ENCODE results near the gene DLG2.

Gene DLG2

GRCh38 chr11:83628622-83629355, 1998.4 kb downstream of the DLG2 start:
- no peak overlapping the region for H3K4me3 Mint-ChIP-seq
- H3K9me3 Mint-ChIP-seq, result no peaks in the 10 kb centered on the region
- no peak overlapping the region for H3K27ac Mint-ChIP-seq (ENCODE audit: low read depth)
- ATAC-seq (replicated peaks; ENCODE audit: extremely low read depth, poor library complexity, severe bottlenecking) (no peak), DNase-seq (ENCODE audit: low spot score in 2 of 2) (no peak)
- no peaks in the 10 kb centered on the region for H3K36me3 Mint-ChIP-seq (ENCODE audit: insufficient read depth)
- no peaks in the 10 kb centered on the region for H3K27me3 Mint-ChIP-seq
- H3K4me1 Mint-ChIP-seq, result no peaks in the 10 kb centered on the region

- H3K27ac Mint-ChIP-seq (ENCODE audit: low read depth), result no peak overlapping the region
- no peaks in the 10 kb centered on the region for H3K4me1 Mint-ChIP-seq
- no peak for ATAC-seq (replicated peaks; ENCODE audit: extremely low read depth, poor library complexity, severe bottlenecking)
These were observed 2001.8 kb downstream of the DLG2 start for GRCh38 chr11:83625336-83625735.

DNA sequence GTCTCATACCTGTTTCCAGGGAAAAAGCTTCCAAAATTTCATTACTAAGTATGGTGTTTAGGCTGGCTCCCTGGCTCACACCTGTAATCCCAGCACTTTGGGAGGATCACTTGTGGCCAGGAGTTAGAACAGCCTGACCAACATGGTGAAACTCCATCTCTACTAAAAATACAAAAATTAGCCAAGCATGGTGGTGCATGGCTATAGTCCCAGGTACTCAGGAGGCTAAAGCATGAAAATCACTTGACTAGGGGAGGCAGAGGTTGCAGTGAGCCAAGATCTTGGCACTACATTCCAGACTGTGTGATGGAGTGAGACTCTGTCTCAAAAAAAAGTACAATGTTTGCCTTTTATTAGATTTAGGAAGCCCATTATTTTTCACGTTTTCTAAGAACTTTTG, 2009.5 kb downstream of the DLG2 start:
- Mint-ChIP-seq H3K9me3 (no peaks in the 10 kb centered on the region), H3K4me1 (no peaks in the 10 kb centered on the region), H3K27me3 (no peaks in the 10 kb centered on the region), H3K36me3 (ENCODE audit: insufficient read depth) (no peaks in the 10 kb centered on the region), H3K27ac (ENCODE audit: low read depth) (no peak overlapping the region), H3K4me3 (no peak overlapping the region)
- DNase-seq (ENCODE audit: low spot score in 2 of 2) (no peak), ATAC-seq (replicated peaks; ENCODE audit: extremely low read depth, poor library complexity, severe bottlenecking) (no peak)

More at GRCh38 chr11:83625336-83625735, 2001.8 kb downstream of the DLG2 start:
- H3K9me3 Mint-ChIP-seq, result no peaks in the 10 kb centered on the region
- no peak overlapping the region for H3K4me3 Mint-ChIP-seq
- DNase-seq (ENCODE audit: low spot score in 2 of 2), result no peak
- H3K27me3 Mint-ChIP-seq, result no peaks in the 10 kb centered on the region
- H3K36me3 Mint-ChIP-seq (ENCODE audit: insufficient read depth), result no peaks in the 10 kb centered on the region

GRCh38 chr11:83613767-83614121, 2013.4 kb downstream of the DLG2 start:
- Mint-ChIP-seq H3K36me3 (ENCODE audit: insufficient read depth) (no peaks in the 10 kb centered on the region), H3K27ac (ENCODE audit: low read depth) (no peak overlapping the region), H3K27me3 (no peaks in the 10 kb centered on the region), H3K9me3 (no peaks in the 10 kb centered on the region), H3K4me3 (no peak overlapping the region), H3K4me1 (no peaks in the 10 kb centered on the region)
- ATAC-seq (replicated peaks; ENCODE audit: extremely low read depth, poor library complexity, severe bottlenecking), result no peak
- no peak for DNase-seq (ENCODE audit: low spot score in 2 of 2)

DNA sequence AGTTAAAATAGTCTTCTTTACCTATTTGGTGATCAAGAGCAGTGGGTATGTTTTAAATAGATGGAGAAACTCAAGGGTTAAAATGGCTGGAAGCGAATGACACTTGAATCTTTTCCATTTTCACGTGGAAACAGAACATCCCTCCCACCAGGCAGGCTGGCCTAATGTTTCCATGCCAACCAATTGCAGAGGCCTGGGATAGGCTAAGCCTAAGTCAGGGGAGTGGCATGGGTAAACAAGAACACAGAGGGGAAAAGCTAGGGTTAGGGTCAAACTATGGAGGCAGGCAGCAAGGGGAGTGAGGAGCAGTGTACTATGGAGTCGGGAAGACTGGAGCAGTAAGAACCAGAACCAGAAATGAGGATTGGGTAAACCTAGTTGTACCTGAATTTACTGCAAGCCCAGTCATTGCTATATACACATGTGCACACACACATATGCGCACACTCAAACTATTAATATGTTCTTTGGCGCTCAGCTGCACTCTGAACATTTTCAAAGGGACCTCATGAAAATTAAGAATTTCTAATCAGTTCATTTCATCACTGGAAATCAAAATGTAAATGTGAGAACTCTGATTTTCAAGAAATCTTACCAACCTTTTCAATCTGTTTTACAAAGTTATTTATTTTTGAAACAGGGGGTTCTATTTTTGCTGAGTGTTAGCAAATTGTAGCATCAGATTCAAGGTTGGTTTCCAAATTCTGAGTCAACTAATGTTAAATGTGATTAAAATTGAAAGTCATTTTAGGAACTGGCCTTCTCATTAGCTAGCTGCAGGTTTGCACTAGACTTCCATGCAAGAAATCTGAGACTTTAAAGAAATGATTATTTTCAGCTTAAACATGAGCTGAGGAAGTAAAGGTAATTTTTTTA, 2014.0 kb downstream of the DLG2 start:
- H3K4me1 Mint-ChIP-seq, result no peaks in the 10 kb centered on the region
- no peaks in the 10 kb centered on the region for H3K9me3 Mint-ChIP-seq
- DNase-seq (ENCODE audit: low spot score in 2 of 2), result no peak
- no peaks in the 10 kb centered on the region for H3K27me3 Mint-ChIP-seq
- ATAC-seq (replicated peaks; ENCODE audit: extremely low read depth, poor library complexity, severe bottlenecking), result no peak
- no peaks in the 10 kb centered on the region for H3K36me3 Mint-ChIP-seq (ENCODE audit: insufficient read depth)
- H3K4me3 Mint-ChIP-seq, result no peak overlapping the region
- H3K27ac Mint-ChIP-seq (ENCODE audit: low read depth), result no peak overlapping the region

DNA sequence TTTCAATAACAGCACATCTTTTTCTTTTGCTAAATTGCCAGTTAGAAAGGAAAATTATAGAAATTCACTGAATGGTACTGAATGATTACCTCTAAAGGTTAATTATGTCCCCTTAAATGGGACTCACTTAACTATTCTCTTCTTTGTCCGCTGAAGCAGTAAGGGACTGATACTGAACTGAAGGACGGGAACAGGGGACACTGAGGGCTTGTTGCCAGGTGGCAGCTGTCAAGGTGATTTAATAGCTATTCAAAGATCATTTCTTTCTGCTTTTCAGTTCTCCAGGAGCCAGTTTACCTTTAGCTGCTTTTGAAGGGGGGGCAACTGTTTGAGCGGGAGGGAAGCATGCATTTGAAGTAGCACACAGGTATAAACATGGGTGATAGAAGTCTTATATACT, 2015.5 kb downstream of the DLG2 start:
- Mint-ChIP-seq H3K9me3 (no peaks in the 10 kb centered on the region), H3K27me3 (no peaks in the 10 kb centered on the region), H3K4me3 (no peak overlapping the region), H3K27ac (ENCODE audit: low read depth) (no peak overlapping the region), H3K36me3 (ENCODE audit: insufficient read depth) (no peaks in the 10 kb centered on the region), H3K4me1 (no peaks in the 10 kb centered on the region)
- DNase-seq (ENCODE audit: low spot score in 2 of 2) (no peak), ATAC-seq (replicated peaks; ENCODE audit: extremely low read depth, poor library complexity, severe bottlenecking) (no peak)

- ATAC-seq (replicated peaks; ENCODE audit: extremely low read depth, poor library complexity, severe bottlenecking), result no peak
- H3K36me3 Mint-ChIP-seq (ENCODE audit: insufficient read depth), result no peaks in the 10 kb centered on the region
These were observed 2016.1 kb downstream of the DLG2 start for GRCh38 chr11:83611031-83611430.

DNA sequence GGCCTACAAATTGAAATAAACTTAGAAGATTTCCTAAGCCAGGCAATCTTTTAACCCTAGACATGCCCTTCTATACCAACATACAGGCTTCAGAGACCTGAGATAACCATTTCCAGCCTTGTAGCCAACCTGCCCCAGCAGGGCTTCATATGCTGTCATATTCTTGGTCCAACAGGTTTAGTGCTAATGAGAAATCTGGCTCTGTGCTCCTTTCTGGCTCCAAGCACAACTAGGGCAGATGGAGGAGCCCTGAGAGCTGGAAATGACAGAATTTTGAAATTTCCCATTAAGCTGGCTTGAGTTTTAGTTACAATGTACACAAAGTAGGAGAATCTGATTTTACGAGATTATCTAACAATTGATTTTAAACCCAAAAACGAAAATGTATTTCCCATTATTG, 2018.0 kb downstream of the DLG2 start:
- Mint-ChIP-seq H3K36me3 (ENCODE audit: insufficient read depth) (no peaks in the 10 kb centered on the region), H3K27me3 (no peaks in the 10 kb centered on the region), H3K27ac (ENCODE audit: low read depth) (no peak overlapping the region), H3K9me3 (no peaks in the 10 kb centered on the region), H3K4me1 (no peaks in the 10 kb centered on the region), H3K4me3 (no peak overlapping the region)
- ATAC-seq (replicated peaks; ENCODE audit: extremely low read depth, poor library complexity, severe bottlenecking), result no peak
- no peak for DNase-seq (ENCODE audit: low spot score in 2 of 2)

More at GRCh38 chr11:83611031-83611430, 2016.1 kb downstream of the DLG2 start:
- Mint-ChIP-seq H3K4me1 (no peaks in the 10 kb centered on the region), H3K4me3 (no peak overlapping the region), H3K27ac (ENCODE audit: low read depth) (no peak overlapping the region), H3K27me3 (no peaks in the 10 kb centered on the region), H3K9me3 (no peaks in the 10 kb centered on the region)
- no peak for DNase-seq (ENCODE audit: low spot score in 2 of 2)

DNA sequence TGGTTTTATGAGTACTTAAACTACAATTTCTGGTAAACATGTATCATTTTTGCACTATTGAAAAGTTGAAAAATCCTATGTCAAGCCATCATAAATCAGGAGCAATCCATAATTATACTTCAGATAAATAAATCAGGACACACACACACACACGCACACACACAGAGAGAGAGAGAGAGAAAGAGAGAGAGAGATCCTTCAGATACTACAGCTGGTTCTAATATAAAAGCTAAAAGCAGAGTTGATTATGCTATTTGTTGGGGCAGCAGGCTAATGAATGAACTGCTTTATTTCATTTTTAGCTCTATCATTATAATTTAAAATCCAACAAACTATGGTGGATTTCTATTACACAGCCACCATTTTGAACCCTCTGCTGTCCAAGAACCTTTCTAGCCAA, 2018.6 kb downstream of the DLG2 start:
- no peaks in the 10 kb centered on the region for H3K36me3 Mint-ChIP-seq (ENCODE audit: insufficient read depth)
- no peaks in the 10 kb centered on the region for H3K27me3 Mint-ChIP-seq
- no peaks in the 10 kb centered on the region for H3K4me1 Mint-ChIP-seq
- H3K27ac Mint-ChIP-seq (ENCODE audit: low read depth), result no peak overlapping the region
- no peak for DNase-seq (ENCODE audit: low spot score in 2 of 2)
- ATAC-seq (replicated peaks; ENCODE audit: extremely low read depth, poor library complexity, severe bottlenecking), result no peak
- H3K4me3 Mint-ChIP-seq, result no peak overlapping the region
- H3K9me3 Mint-ChIP-seq, result no peaks in the 10 kb centered on the region

DNA sequence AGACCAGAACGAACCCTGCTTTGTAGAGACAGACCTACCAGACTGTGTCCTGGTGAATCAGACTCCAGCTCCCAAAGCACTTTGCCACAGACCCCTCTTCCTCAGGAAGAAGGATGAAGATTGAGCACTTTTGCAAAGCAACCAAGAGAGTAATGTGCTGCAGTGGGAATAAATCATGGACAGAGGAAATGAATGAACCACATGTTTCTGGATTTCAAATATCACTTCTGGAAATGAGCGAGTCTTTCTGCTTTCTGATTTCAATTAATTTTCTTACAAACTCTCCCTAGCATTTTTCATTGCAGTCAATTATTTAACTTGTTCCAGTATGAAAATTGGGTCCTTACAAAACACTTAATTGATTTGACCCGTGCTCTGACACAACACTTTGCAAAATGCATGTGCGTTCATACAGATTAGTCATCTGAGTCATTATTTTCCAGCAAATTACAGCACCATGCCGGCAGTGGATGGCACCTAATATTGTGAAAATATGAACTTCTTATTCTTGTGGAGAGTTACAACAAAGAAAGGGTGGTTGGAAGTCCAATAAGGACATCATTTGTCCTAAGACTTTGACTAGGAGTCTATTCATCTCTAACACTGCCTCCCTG, 2025.1 kb downstream of the DLG2 start:
- Mint-ChIP-seq H3K27me3 (no peaks in the 10 kb centered on the region), H3K36me3 (ENCODE audit: insufficient read depth) (no peaks in the 10 kb centered on the region), H3K9me3 (no peaks in the 10 kb centered on the region), H3K4me3 (no peak overlapping the region), H3K4me1 (no peaks in the 10 kb centered on the region), H3K27ac (ENCODE audit: low read depth) (no peak overlapping the region)
- no peak for ATAC-seq (replicated peaks; ENCODE audit: extremely low read depth, poor library complexity, severe bottlenecking)
- DNase-seq (ENCODE audit: low spot score in 2 of 2), result no peak

DNA sequence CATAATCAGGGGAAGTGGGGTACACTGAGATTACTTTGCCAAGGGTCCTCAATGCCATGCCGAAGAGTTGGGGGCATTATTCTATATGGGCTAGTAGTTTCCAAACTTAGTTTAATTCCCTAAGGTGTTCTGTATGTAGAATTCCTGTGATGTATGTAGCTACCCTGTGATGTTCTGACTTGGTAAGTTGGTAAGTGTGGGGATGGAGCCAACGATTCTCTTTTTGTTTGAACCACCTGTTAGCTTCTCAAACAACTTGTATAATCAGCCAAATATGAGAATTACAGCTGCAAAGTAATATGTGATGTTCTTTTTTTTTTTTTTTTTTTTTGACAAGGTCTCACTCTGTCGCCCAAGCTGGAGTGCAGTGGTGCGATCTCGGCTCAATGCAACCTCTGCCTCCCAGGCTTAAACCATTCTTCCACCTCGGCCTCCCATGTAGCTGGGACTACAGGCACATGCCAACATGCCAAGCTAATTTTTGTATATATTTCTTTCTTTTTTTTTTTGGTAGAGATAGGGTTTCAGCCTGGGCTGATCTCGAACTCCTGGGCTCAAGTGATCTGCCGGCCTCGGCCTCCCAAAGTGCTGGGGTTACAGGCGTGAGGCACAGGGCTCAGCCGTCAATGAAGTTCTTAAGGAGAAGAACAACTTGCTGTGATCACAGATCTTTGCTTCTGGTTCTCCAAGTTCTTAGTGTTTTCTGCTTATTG, 2025.8 kb downstream of the DLG2 start:
- DNase-seq (ENCODE audit: low spot score in 2 of 2), result no peak
- no peak overlapping the region for H3K4me3 Mint-ChIP-seq
- no peak for ATAC-seq (replicated peaks; ENCODE audit: extremely low read depth, poor library complexity, severe bottlenecking)
- no peaks in the 10 kb centered on the region for H3K9me3 Mint-ChIP-seq
- no peaks in the 10 kb centered on the region for H3K4me1 Mint-ChIP-seq
- no peaks in the 10 kb centered on the region for H3K27me3 Mint-ChIP-seq
- no peak overlapping the region for H3K27ac Mint-ChIP-seq (ENCODE audit: low read depth)
- no peaks in the 10 kb centered on the region for H3K36me3 Mint-ChIP-seq (ENCODE audit: insufficient read depth)

DNA sequence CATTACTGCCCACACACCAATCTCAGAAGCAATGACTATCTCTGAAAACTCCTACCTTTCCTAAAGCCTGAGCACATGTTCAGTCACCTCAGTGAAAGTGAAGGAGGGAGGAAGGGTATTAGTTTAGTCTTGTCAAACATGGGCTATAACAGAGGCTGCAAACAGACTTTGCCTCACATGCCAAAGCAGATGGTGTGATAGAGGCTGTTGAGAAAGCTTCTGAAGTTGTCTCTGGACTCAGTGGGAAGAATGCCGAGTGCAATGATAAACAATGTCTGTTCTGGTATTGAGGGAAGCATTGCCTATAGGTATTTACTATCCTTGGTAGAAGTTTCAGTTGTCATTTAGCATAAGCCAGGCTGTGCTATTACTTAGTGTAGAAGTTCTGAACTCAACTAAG, 2026.5 kb downstream of the DLG2 start:
- Mint-ChIP-seq H3K4me3 (no peak overlapping the region), H3K4me1 (no peaks in the 10 kb centered on the region), H3K9me3 (no peaks in the 10 kb centered on the region), H3K27me3 (no peaks in the 10 kb centered on the region), H3K36me3 (ENCODE audit: insufficient read depth) (no peaks in the 10 kb centered on the region), H3K27ac (ENCODE audit: low read depth) (no peak overlapping the region)
- DNase-seq (ENCODE audit: low spot score in 2 of 2), result no peak
- ATAC-seq (replicated peaks; ENCODE audit: extremely low read depth, poor library complexity, severe bottlenecking), result no peak
